GM18520 (cell line): Measurements from ENCODE around the gene MEGF10.
"Not testable (repeated sequence)": the region's sequence is repeated elsewhere in the genome, so short reads cannot be mapped to it uniquely, and the experiment has no call there.

Experiments
- ATAC-seq: cut with Tn5 transposase; IDR thresholded peaks from one replicate; pipeline ENCODE4 v1.9.1; 2021; ENCODE audit not compliant: unreplicated experiment

The MEGF10 gene

DNA sequence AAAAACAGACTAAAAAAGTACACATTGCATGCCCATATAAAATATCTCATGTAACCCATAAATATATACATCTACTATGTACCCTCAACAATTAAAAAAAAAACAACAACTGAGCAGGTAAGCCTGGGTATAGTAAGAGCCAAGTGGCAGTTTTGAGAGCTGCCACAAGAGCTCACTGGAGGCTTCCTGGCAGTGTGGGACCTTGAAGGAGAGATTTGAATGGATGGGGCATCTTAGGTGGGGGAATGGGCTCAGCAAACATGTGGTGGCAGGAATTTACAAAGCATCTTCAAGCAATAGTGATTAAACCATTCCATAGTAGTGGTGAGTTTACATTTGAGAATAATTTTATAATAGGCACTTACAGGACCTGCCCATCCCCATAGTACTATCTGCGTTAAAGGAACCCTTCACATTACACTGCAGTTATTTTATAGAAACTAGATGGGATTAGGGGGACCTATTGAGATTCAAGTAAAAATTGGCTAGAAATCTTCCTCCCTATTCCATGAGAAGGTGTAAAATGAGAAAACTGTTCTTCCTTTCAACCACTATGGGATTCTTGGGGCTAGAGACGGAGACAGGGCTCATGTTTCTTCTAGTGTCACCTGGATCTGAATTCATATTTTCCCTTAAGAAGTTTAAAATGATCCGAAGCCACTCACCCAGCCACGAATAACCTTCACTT, 6.9 kb downstream of the MEGF10 start:
- ATAC-seq = no peak

DNA sequence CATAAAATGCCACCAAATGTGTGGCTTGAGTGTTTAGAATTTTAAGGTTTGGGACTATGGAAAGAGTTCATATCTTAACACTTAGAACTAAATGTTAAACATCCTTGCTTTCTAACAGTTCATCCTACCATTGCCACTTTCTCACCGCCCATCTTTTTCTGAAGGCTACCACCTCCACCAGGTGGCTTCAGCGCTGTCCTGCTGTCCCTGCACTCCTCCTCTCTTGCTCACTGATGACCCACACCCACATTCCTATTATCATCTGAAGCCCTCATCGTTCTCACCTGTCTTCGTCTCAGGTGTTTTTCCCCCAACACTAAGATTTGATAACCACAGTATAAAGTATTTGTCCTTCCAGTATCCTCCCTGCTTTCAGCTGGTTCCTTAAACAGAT, 7.4 kb downstream of the MEGF10 start:
- ATAC-seq = no peak

DNA sequence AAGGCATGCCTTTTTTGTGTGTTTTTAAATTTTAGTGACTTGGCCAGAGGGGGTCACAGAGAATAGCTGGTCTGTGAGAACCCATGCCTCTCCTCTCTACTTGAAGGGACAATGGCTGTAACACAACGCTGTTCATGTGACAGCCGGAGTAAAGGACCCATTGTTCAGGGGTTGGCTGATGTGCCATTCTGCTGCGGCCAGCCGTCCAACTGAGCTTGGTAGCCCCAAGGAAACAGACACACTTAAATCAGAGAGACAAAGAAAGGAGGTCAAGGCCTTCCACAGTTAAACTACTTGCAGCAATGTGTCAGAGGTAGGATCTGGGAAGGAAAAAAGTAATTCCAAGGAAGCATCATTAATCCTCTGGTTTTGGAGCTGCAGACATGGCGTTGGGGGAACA, 8.1 kb downstream of the MEGF10 start:
- no peak for ATAC-seq

GRCh38 chr5:127299678-127300077, 9.1 kb downstream of the MEGF10 start:
- ATAC-seq = no peak

GRCh38 chr5:127302509-127302908, 11.9 kb downstream of the MEGF10 start:
- no peak for ATAC-seq

DNA sequence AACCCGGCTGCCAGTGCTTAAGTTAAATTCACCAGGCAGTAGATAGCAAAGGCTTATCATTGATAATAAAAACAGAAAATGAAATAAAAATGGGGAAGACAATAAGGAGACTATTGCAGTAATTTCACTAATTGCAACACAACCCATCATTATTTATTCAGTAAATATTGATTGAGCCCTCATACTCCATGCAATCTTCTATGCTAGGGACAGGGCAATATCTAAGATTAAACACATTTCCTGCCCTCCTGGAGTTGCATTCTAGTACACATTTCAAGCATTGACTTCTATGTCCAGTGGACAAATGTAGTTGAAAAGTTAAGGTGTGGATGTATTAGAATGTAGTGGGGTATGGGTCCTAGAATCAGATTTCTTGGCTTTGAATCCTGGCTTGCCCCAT, 12.8 kb downstream of the MEGF10 start:
- ATAC-seq = no peak

GRCh38 chr5:127305493-127305892, 14.9 kb downstream of the MEGF10 start:
- no peak for ATAC-seq

- ATAC-seq = no peak
Measured at GRCh38 chr5:127306036-127306435, 15.4 kb downstream of the MEGF10 start.

DNA sequence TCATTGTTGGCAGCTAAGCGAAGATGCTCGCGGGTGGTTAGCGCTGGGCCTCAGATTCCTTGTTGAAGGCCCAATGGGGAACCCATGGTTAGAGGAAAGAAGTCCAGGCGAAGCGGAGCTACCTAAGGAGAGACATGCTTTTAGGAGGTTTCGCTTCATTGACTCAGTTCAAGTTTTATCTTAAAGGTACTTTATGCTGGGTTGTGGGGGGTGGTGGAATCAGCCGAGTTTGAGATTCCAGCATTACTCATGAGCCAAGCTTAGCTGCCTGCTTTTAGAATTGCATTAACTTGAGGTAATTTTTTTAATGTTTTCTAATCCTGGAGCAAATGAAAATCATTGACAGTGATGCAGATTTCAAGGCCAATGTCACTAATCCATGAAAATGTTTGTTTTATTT, 16.1 kb downstream of the MEGF10 start:
- ATAC-seq = no peak

GRCh38 chr5:127307868-127308267, 17.3 kb downstream of the MEGF10 start:
- ATAC-seq = no peak

- ATAC-seq = not testable (repeated sequence)
Measured at GRCh38 chr5:127308325-127308724, 17.7 kb downstream of the MEGF10 start.

DNA sequence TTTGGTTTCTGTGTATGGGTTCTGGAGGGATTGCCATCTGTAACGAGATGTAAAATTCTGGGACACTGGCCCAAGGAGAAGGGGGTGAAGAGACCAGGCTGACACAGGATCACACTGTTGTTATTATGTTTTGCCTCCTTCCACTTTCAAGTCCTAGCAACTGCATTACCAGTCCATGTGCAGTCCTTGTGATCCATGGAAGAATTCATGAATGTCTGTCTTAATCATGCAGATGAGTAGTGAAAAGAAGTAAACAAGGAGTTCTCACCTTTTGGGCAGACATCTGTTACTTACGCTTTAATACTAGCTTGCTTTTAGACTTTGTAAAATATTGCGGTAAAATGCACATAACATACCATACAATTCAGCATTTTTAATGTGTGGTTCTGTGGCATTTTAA, 18.3 kb downstream of the MEGF10 start:
- no peak for ATAC-seq

DNA sequence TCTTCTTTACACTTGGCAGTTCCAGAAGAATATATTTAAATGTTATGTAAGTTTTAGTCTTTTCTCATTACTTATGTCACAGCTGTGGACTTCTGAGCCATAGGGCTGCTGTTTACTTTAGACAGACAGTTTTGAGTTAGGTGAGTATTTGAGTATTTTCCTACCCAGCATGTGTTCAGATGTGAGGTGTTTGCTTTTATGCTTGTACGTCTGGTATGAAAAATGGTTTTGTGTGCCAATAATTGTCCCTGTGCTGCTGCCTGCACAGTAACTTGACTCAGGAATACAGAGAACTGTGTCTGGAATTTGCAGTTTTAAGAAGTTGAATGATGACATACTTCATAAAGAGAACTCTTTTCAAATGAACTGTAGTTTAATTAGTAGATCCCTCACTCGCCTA, 20.8 kb downstream of the MEGF10 start:
- ATAC-seq = no peak

DNA sequence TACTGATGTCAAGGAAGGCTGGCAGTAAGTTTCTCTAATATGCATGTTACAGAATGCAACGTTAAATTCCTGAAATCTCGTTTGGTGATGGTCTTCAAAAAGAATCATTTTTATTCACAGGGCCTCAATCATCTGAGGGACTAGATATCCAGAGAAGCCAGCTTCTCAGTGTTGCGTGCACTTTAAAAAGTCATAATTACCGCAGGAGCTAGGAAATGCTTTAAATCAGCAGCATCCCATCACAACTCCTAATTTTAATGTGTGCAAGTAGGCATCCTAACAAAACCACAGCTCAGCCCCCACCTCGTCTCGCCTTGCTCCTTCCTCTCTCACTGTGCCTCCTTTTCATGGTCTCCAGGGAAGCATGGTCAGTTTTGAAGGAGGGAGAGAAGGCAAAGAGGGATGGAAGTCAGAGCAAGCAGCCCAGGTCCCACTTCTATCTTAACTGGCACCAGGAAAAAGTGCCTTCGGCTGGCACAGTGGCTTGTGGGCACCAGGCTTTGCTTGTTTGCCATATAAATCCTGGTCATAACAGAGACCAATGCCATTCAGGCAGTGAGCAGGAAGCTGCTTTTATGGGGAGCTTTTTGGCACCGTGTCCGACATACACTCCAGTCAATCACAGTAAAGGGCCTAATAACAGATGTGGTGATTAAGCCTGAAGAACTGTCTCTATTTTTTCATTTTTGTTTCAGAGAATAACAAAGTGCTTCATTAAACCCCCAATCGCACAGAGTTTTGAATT, 21.4 kb downstream of the MEGF10 start:
- ATAC-seq = no peak

DNA sequence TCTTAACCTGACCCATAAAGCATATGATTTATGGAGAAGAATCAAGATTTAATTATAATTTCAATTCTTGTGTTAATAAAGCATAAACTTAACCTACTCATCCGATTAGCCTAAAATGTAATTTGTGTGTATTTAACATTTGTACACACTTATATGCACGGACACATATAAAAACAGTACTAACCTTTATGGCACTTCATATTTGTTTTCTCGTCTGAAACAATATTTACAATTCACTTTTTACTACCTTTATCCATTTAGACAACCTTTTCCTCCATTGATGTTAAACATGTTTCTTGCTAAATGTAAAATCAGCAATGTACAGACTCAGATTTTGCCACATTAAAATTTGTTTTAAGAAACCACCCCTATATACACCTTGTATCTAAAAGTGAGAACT, 22.8 kb downstream of the MEGF10 start:
- no peak for ATAC-seq

GRCh38 chr5:127313847-127314473, 23.4 kb downstream of the MEGF10 start:
- peak; percentile 80 for ATAC-seq

- ATAC-seq = no peak
Measured at GRCh38 chr5:127316011-127316410, 25.4 kb downstream of the MEGF10 start.

- not testable (repeated sequence) for ATAC-seq
Measured at GRCh38 chr5:127317385-127317784, 26.8 kb downstream of the MEGF10 start.

DNA sequence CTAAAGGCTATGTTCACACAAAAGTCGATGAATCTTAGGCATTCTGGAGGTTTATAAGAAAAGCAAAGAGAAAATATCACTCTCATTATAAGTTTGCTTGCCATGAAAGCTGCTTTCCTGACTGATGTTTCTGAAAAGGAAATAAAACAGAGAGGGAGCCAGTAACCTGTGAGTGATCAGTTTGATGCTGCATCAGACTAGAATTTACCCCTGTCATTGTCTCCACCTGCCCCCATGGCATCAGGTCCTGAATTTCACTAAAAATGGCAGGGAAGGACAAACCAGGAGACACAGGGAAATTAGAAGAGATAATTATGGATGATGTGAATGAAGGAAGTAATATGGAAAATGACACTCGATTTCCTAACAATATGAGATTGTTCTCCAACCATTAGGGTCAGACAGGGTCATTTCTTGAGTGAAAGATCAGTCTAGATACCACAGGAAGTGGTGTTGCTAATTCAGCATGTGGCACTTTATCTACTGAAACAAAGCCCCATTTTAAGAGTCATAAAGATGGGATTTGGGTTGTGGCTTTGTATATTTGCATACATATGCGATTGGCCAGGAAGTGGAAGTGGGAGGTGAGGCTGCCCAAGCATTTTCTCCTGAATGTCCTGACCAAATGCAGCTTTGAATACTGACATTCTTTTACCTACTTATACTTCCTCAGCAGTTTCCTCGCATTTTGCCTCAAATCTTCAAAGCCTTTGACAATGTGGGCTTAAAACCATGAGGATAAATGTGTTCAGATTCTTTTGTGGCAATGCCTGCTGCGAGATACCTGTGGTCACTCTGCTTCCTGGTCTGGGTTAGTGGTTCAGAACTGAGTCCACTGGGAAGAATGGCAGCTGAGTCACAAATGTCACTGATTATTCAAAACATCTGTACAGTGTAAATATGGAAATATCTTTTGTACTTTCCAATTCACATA, 29.7 kb downstream of the MEGF10 start:
- ATAC-seq = peak; percentile 92

- ATAC-seq = no peak
Measured at GRCh38 chr5:127321465-127321864, 30.9 kb downstream of the MEGF10 start.

DNA sequence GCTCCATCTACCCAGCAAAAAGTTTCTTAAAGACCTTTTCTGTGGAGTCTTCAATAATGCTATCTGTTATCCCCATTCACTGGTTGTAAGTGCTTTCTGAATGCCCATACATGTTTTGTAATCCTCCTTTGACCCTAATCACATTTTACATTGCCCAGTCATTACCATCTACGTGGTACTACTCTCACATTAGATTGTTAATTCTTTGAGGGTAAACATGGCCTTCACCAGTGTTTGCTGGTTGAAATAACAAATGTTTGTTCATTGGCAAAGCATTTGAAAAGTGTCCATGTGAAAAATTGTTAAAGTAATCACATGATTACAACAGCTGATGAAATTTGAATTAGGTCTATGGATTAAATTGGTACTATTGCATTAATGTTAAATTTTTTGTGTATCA, 31.8 kb downstream of the MEGF10 start:
- no peak for ATAC-seq
